HG03139 (cell line): ENCODE results near the gene PTPRD.

Experiments
- ATAC-seq: cut with Tn5 transposase; IDR thresholded peaks from one replicate; pipeline ENCODE4 v1.9.1; 2021; ENCODE audit not compliant: unreplicated experiment

The PTPRD gene

DNA sequence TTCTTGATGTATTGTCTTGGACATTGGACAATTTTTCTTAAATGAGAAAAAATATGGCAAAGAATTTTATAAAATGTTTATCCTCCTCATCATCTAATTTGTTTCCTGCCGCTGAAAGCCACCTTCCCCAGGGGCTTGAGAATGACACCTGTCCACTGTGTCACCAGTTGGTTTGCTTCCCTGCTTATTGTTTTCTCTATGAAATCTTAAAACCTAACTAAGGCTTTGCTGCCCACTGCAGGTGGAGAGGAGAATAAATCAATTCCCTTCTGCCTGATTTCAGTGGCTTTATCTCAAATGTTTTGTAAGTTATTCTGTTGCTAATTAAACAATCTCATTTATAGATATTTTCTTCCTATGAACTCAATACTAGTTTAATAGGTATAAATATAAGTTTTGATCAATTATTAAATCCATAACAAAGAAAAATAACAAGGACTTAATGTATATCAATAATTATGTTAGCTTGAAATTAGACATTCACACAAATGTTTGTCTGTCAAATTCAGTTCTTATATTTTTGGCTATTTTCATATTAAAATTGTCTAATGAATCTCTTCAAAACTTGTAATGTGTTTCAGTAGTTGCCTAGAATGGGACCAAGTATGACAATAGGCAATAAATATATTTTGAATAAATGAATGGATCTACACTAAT is 822.5 kb downstream of the PTPRD start:
- peak; percentile 46 for ATAC-seq

DNA sequence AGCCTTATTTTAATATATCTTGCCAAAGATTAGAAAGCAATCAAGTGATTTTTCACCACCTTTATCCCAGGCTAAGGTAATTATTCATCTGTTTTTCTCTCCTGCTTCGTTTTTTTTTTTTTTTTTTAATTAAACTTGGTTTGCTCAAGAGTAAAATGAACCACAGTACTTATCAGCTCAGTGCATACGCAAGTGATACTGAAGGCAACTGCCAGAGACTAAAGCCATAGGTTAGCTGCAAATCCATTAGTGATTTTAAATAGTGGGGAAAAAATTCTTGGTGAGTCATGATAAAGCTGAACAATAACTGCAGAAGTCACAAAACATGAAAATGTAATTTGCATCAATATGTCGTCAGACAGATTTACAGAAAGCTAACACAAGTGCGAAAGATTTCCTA is 829.1 kb downstream of the PTPRD start:
- no peak for ATAC-seq

DNA sequence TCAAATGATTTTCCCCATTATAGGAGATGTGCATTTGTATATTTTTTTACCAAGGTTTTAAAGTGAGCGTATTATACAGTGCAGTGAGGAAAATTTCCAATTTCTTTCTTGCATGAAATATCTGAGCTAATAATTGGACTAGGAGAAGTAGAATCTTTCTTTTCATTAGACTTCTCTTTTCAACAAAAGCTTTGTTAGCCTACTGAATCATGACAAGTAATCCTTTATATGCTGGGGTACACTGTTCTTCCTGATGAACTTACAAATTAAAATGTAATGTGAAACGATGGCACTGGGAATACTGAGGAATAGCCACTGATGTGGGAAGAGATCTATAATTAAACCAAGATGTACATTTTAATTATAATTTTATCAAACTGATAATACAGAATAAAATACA is 829.6 kb downstream of the PTPRD start:
- ATAC-seq: no peak

DNA sequence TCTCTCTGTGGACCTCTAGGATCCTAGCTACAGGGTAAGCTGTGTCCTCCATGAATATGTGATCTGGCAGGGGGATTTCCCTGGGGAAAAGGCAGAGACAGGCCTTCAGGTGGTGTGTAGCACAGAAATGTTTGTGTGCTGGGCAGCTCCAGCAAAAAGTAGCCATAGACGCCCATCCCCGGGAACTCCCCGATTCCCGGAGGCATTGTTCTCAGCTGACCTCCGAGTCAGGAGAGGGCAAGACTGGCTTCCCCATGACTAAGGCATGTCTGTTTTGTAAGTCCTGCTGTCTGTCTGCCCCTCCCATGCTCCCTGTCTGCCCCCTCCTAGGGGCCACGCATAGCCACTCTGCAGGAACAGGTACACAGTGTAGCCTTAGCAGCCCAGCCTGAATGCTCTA is 834.5 kb downstream of the PTPRD start:
- ATAC-seq: no peak

DNA sequence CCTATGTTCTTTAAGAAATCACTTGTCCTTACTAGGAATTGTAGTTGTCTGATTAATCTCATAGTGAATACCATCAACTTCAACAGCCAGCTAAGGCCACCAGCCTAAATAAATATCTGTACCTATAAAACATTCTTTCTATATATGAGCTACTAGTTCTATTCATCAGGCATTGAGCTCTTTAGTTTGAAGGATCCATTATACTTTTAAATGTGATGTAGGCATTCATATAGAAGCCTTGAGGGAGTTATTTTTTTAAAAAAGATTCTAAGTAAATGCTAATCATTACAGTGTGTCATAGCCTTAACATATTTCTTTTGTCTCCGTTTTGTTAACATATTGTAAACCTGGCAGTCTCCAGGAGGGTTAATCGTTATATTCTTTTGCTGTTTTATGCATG is 838.3 kb downstream of the PTPRD start:
- no peak for ATAC-seq

DNA sequence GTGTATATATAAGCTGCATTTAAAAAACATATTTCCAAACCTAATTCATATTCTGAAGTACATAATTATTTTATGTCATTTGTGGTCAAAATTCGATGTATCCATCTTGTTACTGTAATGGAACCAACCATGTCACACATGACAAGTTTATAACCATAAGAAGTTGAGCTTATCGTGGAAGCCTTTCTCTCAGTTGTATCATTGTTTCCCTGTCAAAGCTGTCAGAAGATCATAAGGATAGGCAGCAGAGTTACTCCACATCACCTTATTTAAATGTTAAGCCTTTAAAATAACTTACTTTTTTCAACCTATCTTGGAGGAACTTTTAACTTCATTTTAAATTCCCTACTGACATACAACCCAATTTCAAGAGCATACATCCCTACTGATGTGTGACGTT is 841.5 kb downstream of the PTPRD start:
- no peak for ATAC-seq

DNA sequence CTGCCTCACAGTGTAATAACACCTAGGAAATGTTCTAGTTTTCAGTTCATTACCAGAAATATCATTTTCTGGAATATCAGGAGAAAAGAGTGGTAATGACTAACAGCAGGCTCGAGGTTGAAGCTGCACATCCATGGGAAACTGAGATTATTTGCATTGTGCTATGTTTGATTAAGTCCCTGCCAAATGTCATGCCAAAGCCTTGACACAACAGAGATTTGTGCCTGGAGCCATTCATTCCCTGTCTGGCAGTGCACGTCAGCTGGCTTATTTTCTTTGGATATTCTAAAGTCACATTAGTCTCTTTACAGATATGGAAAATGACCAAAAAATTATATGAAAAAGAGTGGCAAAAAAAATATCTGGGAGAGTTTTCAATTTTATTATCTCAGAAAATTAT is 848.0 kb downstream of the PTPRD start:
- no peak for ATAC-seq

DNA sequence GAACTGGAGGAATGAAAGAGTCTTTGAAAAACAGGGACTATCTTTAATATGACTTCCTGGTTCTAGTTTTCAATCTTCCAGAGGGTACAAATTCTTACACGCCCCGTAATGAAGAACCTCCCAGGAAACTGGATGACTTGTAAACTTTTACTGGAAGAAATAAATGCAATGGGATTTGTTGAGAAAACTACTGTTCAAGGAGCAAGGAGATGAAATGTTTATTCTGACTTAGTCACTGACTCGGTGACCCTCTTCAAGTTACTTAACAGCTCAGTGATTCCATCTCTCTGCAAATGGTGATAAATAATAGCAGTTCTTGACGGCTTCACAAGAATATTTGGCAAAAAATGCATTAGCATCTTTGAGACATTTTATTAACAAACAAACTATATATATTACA is 858.6 kb downstream of the PTPRD start:
- ATAC-seq: no peak

DNA sequence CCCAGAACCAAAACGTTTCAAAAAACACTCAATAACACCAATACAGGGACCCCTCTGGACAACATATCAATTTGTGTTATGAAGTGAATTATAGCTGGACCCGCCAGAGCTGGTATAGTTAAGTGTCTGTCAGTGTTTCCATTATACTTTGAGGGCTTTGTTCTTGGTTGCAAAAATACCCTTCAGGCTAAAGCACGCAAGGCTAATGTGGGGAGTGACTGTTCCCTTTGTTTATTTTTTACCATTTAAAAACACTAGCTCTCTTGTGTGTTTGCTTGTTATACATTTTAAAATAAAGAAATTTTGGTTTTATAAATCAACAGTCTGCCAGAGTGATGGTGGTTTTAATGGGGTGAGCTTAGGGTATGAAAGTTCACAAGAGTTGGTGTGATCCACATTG is 859.5 kb downstream of the PTPRD start:
- ATAC-seq: no peak

DNA sequence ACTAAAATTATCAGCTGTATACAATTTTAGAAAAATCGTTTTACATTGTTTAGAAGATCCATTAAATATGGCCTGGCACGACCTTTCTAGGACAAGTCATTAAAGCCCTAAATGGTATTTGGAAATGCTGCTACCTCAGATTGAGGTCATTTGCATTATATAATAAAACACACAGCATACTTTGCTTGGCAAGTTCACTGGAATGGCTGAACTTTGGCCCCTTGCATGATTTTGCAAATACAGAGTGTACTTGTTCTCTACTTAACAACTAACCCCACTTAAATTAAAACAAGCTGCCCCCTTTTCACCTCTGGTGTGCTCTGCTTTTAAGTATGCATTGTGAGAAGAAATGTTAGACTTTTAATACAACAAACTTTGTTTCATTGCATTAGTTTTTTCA is 860.1 kb downstream of the PTPRD start:
- ATAC-seq: no peak

DNA sequence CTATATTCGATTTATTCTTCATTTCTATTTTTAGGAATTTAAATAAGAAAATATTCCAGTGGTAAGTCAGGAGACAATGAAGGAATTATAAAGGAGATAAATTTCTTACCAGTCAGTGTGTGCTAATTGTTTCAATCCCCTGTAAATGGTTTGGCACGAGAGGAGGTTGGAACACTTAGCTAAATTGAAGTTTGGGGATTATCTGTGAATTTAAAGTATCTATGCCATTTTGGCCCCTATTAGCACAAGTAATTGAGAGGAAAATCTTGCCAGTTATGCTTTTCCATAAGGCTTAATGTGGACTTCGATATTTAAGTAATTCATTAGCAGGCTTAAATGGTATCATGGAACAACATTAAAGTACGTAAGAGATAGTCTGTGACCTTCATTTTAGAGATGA is 860.8 kb downstream of the PTPRD start:
- ATAC-seq: no peak

DNA sequence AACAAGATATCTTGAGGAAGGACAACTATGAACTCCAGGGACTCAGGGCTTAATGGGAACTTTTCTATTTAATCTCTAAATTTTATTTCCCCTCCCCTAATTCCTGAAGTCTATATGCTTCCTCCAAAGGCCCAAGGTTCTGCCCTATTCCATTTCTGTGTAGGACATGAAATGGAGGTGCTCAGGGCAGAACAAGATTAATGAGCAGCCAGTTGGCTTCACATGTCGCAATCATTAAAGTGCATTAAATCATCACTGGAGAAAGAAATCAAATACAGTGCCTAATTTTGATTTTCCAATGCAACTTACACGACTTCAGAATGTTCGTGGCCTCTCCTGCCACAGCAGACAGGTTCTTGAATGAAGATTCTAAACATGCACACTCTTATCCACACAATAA is 862.1 kb downstream of the PTPRD start:
- ATAC-seq: no peak

DNA sequence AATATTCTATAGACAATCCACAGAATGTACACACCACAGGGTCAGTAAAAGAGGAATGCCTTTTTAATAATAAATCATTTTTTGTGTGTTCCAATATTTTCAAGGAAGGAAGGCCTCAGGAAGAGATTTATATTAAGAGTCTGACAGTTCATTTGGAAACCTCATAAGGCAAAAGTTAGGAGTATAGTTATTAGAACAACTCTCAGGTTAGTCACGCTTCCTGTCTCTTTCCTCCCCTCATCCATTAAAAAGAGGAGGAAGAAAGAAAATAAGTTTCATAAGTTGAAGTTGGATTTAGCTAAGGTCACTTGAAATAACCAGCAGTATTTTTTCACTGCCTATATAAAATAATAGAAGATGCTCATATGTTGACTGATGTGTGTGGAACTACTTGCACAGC is 863.2 kb downstream of the PTPRD start:
- ATAC-seq: no peak

DNA sequence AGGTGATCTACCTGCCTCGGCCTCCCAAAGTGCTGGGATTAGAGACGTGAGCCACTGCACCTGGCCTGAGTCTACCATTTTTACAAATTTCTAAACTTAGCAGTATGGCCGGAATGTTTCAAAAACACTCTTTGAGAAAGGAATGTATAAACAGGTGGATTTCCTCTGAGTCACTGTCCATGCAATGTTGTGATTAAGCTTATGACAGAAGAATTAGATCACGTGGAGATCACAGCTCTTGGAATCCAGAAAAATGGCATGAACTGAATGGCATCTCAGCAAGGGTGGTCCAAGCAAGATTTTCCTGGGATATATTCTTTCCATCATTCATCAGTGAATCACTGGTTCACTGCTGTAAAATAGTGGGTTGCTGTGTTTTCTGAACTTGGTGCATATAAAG is 865.0 kb downstream of the PTPRD start:
- ATAC-seq: no peak

DNA sequence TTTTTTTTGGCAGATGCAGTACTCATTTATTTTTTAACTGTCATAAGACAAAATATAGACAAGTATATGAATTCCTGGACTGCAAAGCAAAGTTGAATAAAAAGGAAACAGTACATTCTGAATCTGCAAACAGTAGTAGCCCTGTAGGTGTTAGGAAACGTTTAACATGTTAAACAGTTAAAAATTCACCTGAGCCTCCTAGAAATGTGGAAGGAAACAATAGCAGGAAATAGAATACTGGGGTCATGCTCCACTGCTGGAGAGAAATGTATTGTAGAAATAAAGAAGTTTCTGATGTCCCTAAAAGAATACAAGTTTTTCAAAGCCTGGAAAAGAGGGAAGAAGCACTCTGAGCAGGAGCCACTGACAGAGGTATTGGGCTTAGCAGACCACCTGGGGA is 866.0 kb downstream of the PTPRD start:
- no peak for ATAC-seq

DNA sequence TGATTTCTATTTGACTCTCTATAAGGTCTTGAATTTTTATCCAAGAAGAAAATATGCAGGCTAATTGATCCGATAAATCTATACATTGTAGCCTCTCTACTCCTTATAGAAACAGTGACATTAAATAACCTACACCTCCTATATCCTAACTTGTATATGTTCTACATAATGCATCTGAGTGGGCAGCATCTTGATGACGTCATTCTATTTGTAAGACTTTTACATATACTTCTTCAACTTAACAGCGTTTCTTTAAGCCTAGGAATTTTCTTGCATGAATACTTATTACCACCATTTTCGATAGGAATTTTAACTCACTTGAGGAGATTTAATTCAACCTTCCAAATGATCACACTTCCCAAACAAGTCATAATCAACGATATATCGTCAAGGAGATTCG is 869.0 kb downstream of the PTPRD start:
- ATAC-seq: no peak

DNA sequence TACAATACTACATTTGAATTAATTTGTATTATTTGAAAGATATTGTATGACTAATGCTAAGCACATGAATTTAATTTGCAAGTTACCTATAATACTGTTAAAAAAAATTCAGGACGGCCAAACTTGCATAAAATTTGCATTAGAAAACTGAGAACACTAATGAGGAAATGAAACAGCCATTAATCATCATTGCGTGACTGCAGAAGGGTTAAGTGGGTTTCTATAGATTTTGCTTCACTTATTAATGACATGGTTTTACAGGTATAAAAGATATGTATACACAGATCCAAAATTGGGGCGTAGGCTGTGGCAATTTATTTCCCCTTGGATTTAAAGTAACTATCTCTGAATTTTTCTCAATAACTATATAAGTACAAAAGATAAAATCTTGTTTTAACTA is 882.6 kb downstream of the PTPRD start:
- no peak for ATAC-seq

DNA sequence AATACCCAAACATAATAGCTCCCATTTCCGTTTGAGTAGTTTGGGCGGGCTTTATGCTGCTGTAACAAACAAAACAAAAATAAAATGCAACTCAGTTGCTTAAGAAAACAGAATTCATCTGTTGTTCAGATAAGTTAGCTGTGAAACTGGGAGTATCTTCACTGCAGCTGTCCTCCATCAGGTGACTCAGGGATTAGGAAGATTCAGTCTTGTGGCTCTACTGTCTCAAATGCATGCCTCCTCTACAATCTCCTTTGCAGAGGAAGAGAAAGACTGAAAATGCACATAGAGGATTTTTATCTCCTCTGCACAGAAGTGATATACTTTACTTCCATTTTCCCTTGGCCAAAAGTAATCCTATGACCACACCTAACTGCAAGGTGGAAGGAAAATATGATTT is 883.7 kb downstream of the PTPRD start:
- no peak for ATAC-seq

DNA sequence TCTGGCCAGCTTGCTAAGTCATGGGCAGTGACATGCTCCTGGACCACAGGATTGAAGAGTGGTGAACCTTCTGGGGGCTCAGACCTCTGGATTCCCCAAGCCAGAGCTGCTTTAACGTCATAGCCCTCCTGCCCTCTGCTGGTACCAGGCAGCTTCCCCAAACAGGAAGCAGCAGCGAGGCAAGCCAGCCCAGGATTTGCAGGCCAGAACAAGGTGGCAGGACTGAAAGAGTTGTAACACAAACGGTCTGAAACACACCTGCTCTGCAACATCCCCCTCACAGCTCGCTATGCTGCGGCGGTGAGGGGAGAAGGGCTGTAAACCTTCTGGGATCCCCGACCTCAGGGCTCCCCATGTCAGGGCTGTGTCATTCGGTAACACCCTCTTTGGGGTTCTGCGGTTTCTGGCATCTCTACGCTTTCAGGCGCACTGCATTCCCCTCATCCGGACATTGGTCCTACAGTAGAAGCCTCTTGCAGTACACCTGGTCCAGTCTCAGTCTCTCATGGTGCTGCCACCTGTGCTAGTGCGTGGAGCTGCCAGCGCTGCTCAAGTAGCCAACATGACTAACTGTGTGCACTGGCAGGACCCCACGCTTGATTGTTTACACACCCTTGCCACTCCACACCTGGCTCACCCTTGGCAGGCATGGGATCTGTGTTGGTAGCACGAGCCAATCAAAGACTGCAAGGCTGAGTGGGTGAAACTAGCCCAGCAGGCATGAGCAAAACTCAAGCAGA is 893.3 kb downstream of the PTPRD start:
- no peak for ATAC-seq

DNA sequence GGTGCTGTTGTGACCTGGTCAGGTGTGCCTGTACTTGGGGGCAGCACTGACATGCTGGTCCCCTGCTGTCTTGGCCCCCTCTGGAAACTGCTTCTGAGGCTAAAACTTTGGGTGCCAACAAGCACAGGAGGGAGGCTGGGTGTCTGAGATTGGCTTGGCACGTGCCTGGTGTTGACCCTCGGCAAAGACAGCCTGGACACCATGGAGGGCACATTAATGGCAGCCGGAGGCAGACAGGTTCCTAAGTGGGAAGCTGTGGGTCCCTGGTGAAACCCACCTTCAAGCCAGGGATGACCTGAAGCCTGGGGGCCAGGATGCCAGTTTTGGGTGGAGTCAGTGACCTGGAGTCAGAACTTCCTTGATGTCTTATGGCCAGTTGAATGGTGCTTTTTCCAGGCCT is 894.1 kb downstream of the PTPRD start:
- no peak for ATAC-seq

DNA sequence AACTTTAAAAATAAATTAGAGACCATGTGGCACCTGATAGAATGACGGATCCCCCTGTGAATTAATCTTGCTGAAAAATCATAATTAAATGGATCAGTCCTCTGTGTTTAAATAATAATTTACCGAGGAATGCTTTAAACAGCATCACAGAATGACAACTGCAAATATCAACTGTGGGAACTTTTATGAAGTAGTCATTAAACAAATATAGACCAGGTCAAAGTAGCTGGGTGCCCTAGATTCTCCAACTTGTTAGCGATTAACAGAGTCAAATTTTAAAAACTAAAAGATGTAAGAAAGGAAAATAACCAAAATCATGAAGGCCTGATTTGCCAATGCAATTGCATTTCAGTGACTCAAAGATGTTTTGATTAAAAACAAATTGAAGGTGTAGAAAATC is 933.4 kb downstream of the PTPRD start:
- ATAC-seq: no peak

DNA sequence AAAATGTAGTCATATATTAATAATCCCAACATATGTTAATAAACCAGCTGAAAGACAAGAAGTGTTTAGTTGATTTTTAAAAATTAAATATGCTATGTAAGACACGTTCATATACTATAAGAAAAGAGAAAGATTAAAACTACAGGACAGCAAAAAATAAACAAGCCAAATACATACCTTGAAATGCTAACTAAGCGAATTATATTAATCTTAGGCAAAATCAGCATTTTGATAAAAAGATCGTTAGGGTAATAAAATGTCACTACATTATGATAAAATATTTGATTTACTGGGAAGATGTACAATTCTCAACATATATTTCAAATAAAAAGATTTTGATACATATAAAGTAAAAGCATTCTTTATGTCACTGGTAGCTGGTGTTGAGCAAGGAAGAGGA is 938.3 kb downstream of the PTPRD start:
- no peak for ATAC-seq

DNA sequence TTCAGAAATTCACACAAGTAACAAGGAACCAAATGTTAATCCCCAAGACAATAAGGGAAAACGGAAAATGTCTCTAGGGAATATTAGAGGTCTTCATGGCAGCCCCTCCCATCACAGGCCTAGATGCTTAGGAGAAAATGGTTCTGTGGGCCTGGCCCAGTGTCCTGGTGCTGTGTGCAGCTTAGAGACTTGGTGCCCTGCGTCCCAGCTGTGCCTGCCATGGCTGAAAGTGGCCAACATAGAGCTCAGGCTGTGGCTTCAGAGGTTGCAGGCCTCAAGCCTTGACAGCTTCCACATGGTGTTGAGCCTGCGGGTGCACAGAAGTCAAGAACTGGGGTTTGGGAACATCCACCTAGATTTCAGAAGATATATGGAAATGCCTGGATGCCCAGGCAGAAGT is 942.3 kb downstream of the PTPRD start:
- ATAC-seq: no peak
